ENCODE data around the gene OLFM1.
"Not testable (repeated sequence)": the region's sequence is repeated elsewhere in the genome, so short reads cannot be mapped to it uniquely, and the experiment has no call there.

OLFM1 gene

DNA sequence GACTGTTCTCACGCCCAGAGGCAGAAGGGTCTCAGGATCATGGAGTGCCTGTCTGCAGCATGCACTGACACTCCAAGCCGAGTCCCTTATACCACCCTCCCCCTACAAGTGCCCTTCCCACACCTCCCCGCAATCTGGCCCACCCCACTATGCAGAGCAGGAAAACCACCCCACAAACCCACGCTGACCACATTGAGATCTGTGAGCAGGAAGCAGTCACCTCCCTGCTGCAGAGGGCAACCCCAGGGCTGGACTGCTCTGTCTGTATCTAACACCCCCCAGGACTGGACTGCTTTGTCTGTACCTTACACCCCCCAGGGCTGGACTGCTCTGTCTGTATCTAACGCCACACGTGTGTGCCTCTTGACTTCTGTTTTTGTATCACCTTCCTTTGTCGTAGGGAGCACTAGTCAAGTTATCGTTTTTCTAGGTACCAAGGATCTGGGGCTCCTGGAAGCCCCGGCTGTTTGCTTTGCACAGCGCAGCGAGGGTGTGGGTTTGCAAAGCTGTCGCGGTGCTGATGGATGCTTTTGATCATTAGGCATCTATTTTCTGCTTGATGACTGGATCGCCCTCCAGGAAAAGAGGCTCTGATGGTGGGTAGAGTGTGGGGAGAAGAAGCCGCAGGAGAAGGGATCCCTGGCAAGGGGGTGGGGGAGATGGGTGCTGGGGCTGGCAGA is 21.5 kb downstream of the OLFM1 start:
- DNase-seq: no peak

- no peak for DNase-seq
Observed at GRCh38 chr9:135109650-135110049, 22.2 kb downstream of the OLFM1 start.

- DNase-seq: no peak
Observed at GRCh38 chr9:135110416-135110815, 22.9 kb downstream of the OLFM1 start.

DNA sequence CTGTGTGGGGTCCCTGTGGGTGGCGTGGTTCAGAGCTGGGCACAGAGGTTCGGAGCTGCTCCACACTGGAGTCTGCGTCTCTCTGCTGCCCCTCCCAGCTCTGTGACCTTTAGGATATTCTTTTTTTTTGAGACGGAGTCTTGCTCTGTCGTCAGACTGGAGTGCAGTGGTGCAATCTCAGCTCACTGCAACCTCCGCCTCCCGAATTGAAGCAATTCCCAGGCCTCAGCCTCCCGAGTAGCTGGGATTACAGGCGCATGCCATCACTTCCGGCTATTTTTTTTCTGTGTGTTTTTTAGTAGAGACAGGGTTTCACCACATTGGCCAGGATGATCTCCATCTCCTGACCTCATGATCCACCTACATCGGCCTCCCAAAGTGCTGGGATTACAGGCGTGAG is 24.1 kb downstream of the OLFM1 start:
- not testable (repeated sequence) for DNase-seq

DNA sequence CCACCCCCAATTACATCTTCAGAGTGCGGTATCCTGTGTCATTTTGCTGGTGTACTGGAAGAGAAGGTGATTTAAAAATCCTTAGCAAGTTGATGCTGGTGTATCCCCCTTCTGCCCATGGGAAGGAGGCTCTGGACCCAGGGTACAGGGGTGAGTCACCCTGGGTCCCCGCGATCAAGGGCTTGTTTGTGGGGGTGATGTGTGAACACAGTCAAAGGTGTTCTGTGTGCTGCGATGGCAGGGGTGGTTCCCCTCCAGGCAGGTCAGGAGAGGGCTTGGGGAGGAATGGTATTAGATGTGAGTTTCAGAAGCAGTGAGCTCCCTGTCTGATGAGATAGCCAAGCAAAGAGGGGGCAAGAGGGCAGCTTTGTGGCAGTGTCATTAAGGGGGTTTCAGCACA is 28.9 kb downstream of the OLFM1 start:
- no peak for DNase-seq

GRCh38 chr9:135116881-135117280 is 29.4 kb downstream of the OLFM1 start:
- no peak for DNase-seq

DNA sequence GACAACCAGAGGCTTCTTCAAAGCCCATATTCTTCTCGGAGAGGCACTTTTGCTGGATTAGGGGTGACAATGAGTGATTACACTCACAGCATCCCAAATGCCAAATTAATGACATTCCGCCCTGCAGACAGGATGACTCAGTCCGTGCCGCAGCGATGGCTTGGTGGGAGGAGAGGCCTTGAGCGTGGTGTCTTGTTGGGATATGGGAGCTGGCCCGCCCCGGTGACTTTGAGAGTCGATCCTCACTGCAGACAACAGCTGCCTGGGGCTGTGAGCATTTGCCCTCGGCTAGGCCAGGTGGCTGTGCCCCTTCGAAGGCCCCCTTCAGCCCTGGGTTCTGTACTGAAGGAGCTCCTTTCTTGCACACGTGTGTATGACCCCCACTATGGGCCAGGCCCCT is 29.8 kb downstream of the OLFM1 start:
- DNase-seq: no peak

DNA sequence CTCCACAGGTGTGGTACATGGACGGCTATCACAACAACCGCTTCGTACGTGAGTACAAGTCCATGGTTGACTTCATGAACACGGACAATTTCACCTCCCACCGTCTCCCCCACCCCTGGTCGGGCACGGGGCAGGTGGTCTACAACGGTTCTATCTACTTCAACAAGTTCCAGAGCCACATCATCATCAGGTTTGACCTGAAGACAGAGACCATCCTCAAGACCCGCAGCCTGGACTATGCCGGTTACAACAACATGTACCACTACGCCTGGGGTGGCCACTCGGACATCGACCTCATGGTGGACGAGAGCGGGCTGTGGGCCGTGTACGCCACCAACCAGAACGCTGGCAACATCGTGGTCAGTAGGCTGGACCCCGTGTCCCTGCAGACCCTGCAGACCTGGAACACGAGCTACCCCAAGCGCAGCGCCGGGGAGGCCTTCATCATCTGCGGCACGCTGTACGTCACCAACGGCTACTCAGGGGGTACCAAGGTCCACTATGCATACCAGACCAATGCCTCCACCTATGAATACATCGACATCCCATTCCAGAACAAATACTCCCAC is 32.1 kb downstream of the OLFM1 start:
- no peak for DNase-seq

GRCh38 chr9:135120249-135120648 is 32.8 kb downstream of the OLFM1 start:
- DNase-seq: no peak

DNA sequence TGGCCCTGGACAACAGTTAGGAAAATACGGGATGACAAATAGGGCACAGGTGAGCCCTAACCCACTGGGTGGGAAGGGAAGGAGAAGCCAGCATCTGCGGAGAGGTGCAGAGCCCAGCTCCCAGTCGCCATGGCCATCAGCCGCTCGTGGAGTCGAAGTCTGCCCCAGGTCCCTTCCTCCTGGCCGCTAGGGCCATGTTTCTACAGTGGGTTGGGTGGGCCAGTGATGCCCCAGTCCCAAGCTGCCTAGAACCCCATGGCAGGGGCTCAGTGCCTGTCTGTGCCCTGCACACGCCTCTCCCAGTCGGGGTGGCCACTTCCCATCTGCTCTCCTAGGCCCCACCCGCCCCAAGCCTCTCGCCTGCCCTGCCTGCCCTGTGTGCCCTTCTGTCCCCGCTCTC is 34.8 kb downstream of the OLFM1 start:
- DNase-seq: no peak

DNA sequence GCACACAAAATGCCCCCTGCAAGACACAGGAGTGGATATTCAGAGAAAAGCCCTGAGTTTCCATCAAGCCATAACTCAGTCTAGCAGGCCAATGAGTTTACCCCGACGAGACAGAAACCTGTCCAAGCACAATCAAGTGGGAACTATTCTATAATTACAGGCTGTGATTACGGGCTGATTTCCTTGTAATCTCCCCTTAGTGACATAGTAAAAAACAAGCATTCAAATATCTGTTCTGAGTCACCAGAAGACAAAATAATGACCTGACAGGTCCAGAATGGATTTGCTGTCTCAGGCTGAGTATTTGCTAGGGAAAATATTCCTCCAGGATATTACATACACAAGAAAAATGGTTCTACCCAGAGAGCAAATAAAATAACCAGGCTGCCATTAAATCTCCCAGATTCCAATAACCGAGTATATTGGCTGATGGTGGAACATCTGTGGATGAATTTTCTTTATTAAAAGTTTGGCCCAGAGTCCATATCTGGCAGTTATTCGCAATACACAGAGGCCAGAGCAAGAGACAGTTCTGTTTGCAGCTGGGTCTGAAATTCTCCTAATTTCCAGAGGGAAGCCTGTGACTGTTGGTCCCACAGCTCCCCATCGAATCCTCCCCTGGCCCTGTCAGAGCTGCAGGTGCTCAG is 35.8 kb downstream of the OLFM1 start:
- DNase-seq: no peak

- DNase-seq: no peak
Observed at GRCh38 chr9:135123773-135124134, 36.3 kb downstream of the OLFM1 start.

- DNase-seq: no peak
Observed at GRCh38 chr9:135126451-135127187, 39.2 kb downstream of the OLFM1 start.

GRCh38 chr9:135127718-135128670 is 40.5 kb downstream of the OLFM1 start:
- DNase-seq: no peak

- DNase-seq: no peak
Observed at GRCh38 chr9:135129137-135129695, 41.7 kb downstream of the OLFM1 start.

GRCh38 chr9:135130207-135130976 is 42.9 kb downstream of the OLFM1 start:
- peak; percentile 54 for DNase-seq

DNA sequence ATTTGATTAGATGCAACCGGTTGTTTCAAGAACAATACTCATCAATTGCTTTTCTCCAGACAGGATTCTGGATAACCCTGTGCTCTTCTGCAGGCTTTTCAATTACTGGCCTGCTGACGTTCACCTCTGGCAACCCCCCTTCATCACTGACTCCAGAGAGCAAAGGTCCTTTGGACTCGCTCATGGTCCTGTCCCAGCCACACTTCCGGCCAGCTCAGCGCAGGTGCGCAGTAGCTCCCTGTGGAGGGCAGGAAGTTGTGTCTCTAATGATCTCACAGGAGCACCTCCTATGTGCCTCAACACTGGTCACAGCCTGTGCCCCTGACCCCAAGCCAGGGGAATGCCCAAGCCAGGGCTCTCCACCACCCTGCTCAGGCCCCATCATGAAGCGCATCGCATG is 44.0 kb downstream of the OLFM1 start:
- DNase-seq: no peak

- no peak for DNase-seq
Observed at GRCh38 chr9:135132008-135132407, 44.5 kb downstream of the OLFM1 start.

- no peak for DNase-seq
Observed at GRCh38 chr9:135134268-135135022, 47.0 kb downstream of the OLFM1 start.

DNA sequence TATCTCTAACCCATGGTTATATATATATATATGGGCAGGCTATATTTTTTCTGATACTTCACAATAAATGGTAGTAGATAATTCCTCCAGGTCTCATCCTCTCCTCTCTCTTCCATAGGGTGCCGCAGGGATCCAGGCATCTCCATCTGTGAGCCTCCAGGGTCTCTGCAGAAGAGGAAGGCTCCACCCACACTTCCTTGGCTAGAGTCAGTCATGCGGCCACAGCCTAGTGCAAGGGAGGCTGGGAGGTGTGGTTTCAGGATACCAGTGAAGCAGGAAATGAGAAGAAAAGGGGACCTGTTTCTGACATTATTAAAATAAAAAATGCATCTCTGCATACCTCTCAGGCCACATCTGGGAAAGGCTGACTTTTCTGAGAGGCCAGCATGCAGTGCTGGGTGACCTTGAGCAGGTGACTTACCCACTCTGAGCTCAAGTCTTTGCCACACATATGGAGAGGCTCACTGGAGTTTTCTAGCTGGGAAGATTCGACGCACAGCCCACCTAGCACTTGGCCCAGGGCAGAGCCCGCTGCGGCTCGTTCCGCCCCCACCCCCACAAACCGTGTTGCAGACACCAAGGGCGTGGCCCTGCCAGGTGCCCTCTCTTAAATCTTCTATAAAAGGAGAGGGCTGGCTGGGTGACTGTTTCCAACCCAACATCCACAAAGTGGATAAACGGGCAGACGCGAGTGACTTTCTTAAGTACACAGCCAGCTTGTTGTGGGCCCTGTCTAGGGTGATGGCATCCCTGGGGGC is 47.9 kb downstream of the OLFM1 start:
- DNase-seq: no peak

All from activated CD4-positive, alpha-beta T cell treated with anti-CD3 and anti-CD28 coated beads for 48 hours (primary cell).